Activated CD8-positive, alpha-beta memory T cell treated with anti-CD3 and anti-CD28 coated beads for 36 hours (primary cell): Measurements from ENCODE around the gene BNC1. TPM values are rescaled to one million over a fixed set of nuclear protein-coding genes. Genes with fewer than 3 reads are reported as not detected.

Experiments used
- CTCF ChIA-PET: fragments of 350-600 bp; sonication (Branson Sonifier 250); formaldehyde crosslinking; loops from one replicate; lab custom pipeline; 2021; ENCODE audit warnings: antibody characterized with exemption; lab: Charles Lee
- POLR2A ChIA-PET: fragments of 350-600 bp; sonication (Branson Sonifier 250); formaldehyde crosslinking; loops from one replicate; lab custom pipeline; 2021; ENCODE audit warnings: antibody characterized with exemption; lab: Charles Lee
- total RNA-seq, 2 experiments: library from RNA; stranded (reverse); gene quantifications; one replicate each; pipeline ENCODE4 v1.2.3, GENCODE V29; 2021

Gene BNC1
- not detected for total RNA-seq

- POLR2A ChIA-PET = no interaction called here
- CTCF ChIA-PET = no interaction called here
Measured at GRCh38 chr15:83284559-83285283, at the start of gene BNC1. Gene BNC1, minus strand, starts transcription at chr15:83284664. Its CDS starts 36 bp downstream, at chr15:83284628.

- CTCF ChIA-PET = no interaction called here
Measured at GRCh38 chr15:83327041-83327440, 42.6 kb upstream of the BNC1 start.

GRCh38 chr15:83324799-83325198, 40.3 kb upstream of the BNC1 start:
- POLR2A ChIA-PET = no interaction called here

More at GRCh38 chr15:83327041-83327440, 42.6 kb upstream of the BNC1 start:
- POLR2A ChIA-PET = no interaction called here

GRCh38 chr15:83323296-83323711, 38.8 kb upstream of the BNC1 start:
- POLR2A ChIA-PET = no interaction called here
- CTCF ChIA-PET = no interaction called here

More at GRCh38 chr15:83324799-83325198, 40.3 kb upstream of the BNC1 start:
- CTCF ChIA-PET = no interaction called here

GRCh38 chr15:83322691-83323090, 38.2 kb upstream of the BNC1 start:
- CTCF ChIA-PET = no interaction called here

GRCh38 chr15:83322061-83322460, 37.6 kb upstream of the BNC1 start:
- CTCF ChIA-PET = no interaction called here
- POLR2A ChIA-PET = no interaction called here

More at GRCh38 chr15:83322691-83323090, 38.2 kb upstream of the BNC1 start:
- POLR2A ChIA-PET = no interaction called here

GRCh38 chr15:83320844-83321243, 36.4 kb upstream of the BNC1 start:
- ChIA-PET POLR2A (no interaction called here), CTCF (no interaction called here)

- POLR2A ChIA-PET = no interaction called here
- CTCF ChIA-PET = no interaction called here
Measured at GRCh38 chr15:83320404-83320803, 35.9 kb upstream of the BNC1 start.

GRCh38 chr15:83319771-83320170, 35.3 kb upstream of the BNC1 start:
- POLR2A ChIA-PET = no interaction called here
- CTCF ChIA-PET = no interaction called here

GRCh38 chr15:83318861-83319415, 34.5 kb upstream of the BNC1 start:
- ChIA-PET CTCF (no interaction called here), POLR2A (no interaction called here)

GRCh38 chr15:83318036-83318435, 33.6 kb upstream of the BNC1 start:
- ChIA-PET CTCF (no interaction called here), POLR2A (no interaction called here)

- ChIA-PET CTCF (no interaction called here), POLR2A (no interaction called here)
Measured at GRCh38 chr15:83312071-83312470, 27.6 kb upstream of the BNC1 start.

- ChIA-PET POLR2A (no interaction called here), CTCF (no interaction called here)
Measured at GRCh38 chr15:83310521-83311456, 26.3 kb upstream of the BNC1 start.

GRCh38 chr15:83308671-83309070, 24.2 kb upstream of the BNC1 start:
- POLR2A ChIA-PET = no interaction called here

GRCh38 chr15:83306561-83306960, 22.1 kb upstream of the BNC1 start:
- ChIA-PET CTCF (no interaction called here), POLR2A (no interaction called here)

More at GRCh38 chr15:83308671-83309070, 24.2 kb upstream of the BNC1 start:
- CTCF ChIA-PET = no interaction called here

GRCh38 chr15:83305704-83306291, 21.3 kb upstream of the BNC1 start:
- POLR2A ChIA-PET = no interaction called here
- CTCF ChIA-PET = no interaction called here

- POLR2A ChIA-PET = no interaction called here
Measured at GRCh38 chr15:83304861-83305703, 20.6 kb upstream of the BNC1 start.

GRCh38 chr15:83303535-83303934, 19.1 kb upstream of the BNC1 start:
- CTCF ChIA-PET = no interaction called here

More at GRCh38 chr15:83304861-83305703, 20.6 kb upstream of the BNC1 start:
- CTCF ChIA-PET = no interaction called here

GRCh38 chr15:83300826-83301225, 16.4 kb upstream of the BNC1 start:
- ChIA-PET CTCF (no interaction called here), POLR2A (no interaction called here)

More at GRCh38 chr15:83303535-83303934, 19.1 kb upstream of the BNC1 start:
- POLR2A ChIA-PET = no interaction called here
